Renal cortical epithelial cell (primary cell): Measurements from ENCODE around the gene PRKN. TPM values are rescaled to one million over a fixed set of nuclear protein-coding genes. Genes with fewer than 3 reads are reported as not detected.

Experiments used
- DNase-seq: peaks from one replicate; pipeline ENCODE4 v3.0.0-alpha.2; 2011; ENCODE audit warnings: low read depth
- total RNA-seq: library from RNA; depleted of rRNA; stranded (reverse); fragments of >200 nt; gene quantifications from 2 replicates; pipeline ENCODE4 v1.2.3, GENCODE V29; 2014

The PRKN gene
- total RNA-seq, 1 donor from 2014 or later, result 3.6 TPM

- DNase-seq, result peak; percentile 36
Measured at GRCh38 chr6:162615016-162615705, 112.4 kb downstream of the PRKN start.

GRCh38 chr6:162613310-162613709 is 114.3 kb downstream of the PRKN start:
- DNase-seq, result no peak

GRCh38 chr6:162612613-162613012 is 115.0 kb downstream of the PRKN start:
- DNase-seq, result no peak

- DNase-seq, result no peak
Measured at GRCh38 chr6:162610351-162610750, 117.2 kb downstream of the PRKN start.

GRCh38 chr6:162605881-162606280 is 121.7 kb downstream of the PRKN start:
- DNase-seq, result no peak

GRCh38 chr6:162603231-162604015 is 124.1 kb downstream of the PRKN start:
- DNase-seq, result no peak

- DNase-seq, result no peak
Measured at GRCh38 chr6:162602759-162603158, 124.8 kb downstream of the PRKN start.

- DNase-seq, result no peak
Measured at GRCh38 chr6:162596676-162597075, 130.9 kb downstream of the PRKN start.

- DNase-seq, result no peak
Measured at GRCh38 chr6:162591517-162591916, 136.0 kb downstream of the PRKN start.

- DNase-seq, result no peak
Measured at GRCh38 chr6:162581988-162582780, 145.4 kb downstream of the PRKN start.

GRCh38 chr6:162580619-162581018 is 146.9 kb downstream of the PRKN start:
- no peak for DNase-seq

GRCh38 chr6:162576016-162576415 is 151.6 kb downstream of the PRKN start:
- peak; percentile 5 for DNase-seq

- DNase-seq, result no peak
Measured at GRCh38 chr6:162572240-162572639, 155.3 kb downstream of the PRKN start.

GRCh38 chr6:162568266-162568665 is 159.3 kb downstream of the PRKN start:
- no peak for DNase-seq

GRCh38 chr6:162562041-162562440 is 165.5 kb downstream of the PRKN start:
- DNase-seq, result no peak

GRCh38 chr6:162560891-162561290 is 166.7 kb downstream of the PRKN start:
- no peak for DNase-seq

- no peak for DNase-seq
Measured at GRCh38 chr6:162554531-162554930, 173.0 kb downstream of the PRKN start.

GRCh38 chr6:162546905-162547304 is 180.7 kb downstream of the PRKN start:
- DNase-seq, result no peak

- no peak for DNase-seq
Measured at GRCh38 chr6:162543221-162543620, 184.3 kb downstream of the PRKN start.

- DNase-seq, result no peak
Measured at GRCh38 chr6:162541019-162541601, 186.5 kb downstream of the PRKN start.

GRCh38 chr6:162539321-162539720 is 188.2 kb downstream of the PRKN start:
- DNase-seq, result no peak

GRCh38 chr6:162538643-162539064 is 188.9 kb downstream of the PRKN start:
- no peak for DNase-seq
